Endothelial cell of umbilical vein (primary cell): ENCODE measurements around the gene DHX34. TPM values are rescaled to one million over a fixed set of nuclear protein-coding genes. Genes with fewer than 3 reads are reported as not detected.

ENCODE experiments used
- BruUV-seq: library from RNA; stranded (reverse); fragments of 400-500 nt; replicated peaks from 2 replicates; lab custom pipeline; 2021; lab: Mats Ljungman, UMichigan
- CTCF ChIA-PET: fragments of 300-600, 350-600 bp; sonication (Branson Sonifier 250); formaldehyde crosslinking; loops from one replicate; lab custom pipeline; 2021; ENCODE audit warnings: antibody characterized with exemption, inconsistent platforms; lab: Charles Lee
- POLR2A ChIA-PET: fragments of 300-600, 350-600 bp; sonication (Branson Sonifier 250); formaldehyde crosslinking; loops from one replicate; lab custom pipeline; 2021; ENCODE audit warnings: antibody characterized with exemption, inconsistent platforms; lab: Charles Lee
- DNase-seq: peaks from one replicate; pipeline ENCODE4 v3.0.0-alpha.2; 2011; ENCODE audit warnings: low read depth, low spot score
- FAIRE-seq: peaks from 2 replicates; lab custom pipeline; 2011; peaks lifted over from hg19 to GRCh38; lab: Jason Lieb, UNC
- H2AFZ ChIP-seq: 2 replicates; pipeline ENCODE4 v1.6.0; 2012; ENCODE audit warnings: low read depth, low read length, control low read depth, inconsistent platforms
- H3K27ac ChIP-seq: 2 replicates; pipeline ENCODE4 v1.5.1; 2011; ENCODE audit warnings: low read depth, mild to moderate bottlenecking, control low read depth, low read length, moderate library complexity; ENCODE audit not compliant: insufficient read depth
- H3K27me3 ChIP-seq, 2 experiments: 2 replicates each; pipeline versions ENCODE4 v1.6.0 to v1.6.1; 2011; ENCODE audit warnings: low read length in 2 of 2, mixed read lengths in 1 of 2; ENCODE audit not compliant: control insufficient read depth in 2 of 2, insufficient read depth in 2 of 2
- H3K36me3 ChIP-seq, 2 experiments: 2 replicates in 1 of 2; 3 replicates in 1 of 2; pipeline ENCODE4 v1.5.1; 2011; ENCODE audit warnings: low read length in 2 of 2, mild to moderate bottlenecking in 1 of 2, moderate library complexity in 1 of 2; ENCODE audit not compliant: control insufficient read depth in 2 of 2, insufficient read depth in 2 of 2; ENCODE audit errors: extremely low read depth in 1 of 2
- H3K4me1 ChIP-seq: 3 replicates; pipeline ENCODE4 v1.5.1; 2011; ENCODE audit warnings: mild to moderate bottlenecking, low read length; ENCODE audit not compliant: control insufficient read depth, insufficient read depth; ENCODE audit errors: extremely low read depth
- H3K4me2 ChIP-seq: 2 replicates; pipeline ENCODE4 v1.6.1; 2011; ENCODE audit warnings: low read length, control low read depth, mixed read lengths; ENCODE audit not compliant: insufficient read depth
- H3K4me3 ChIP-seq, 3 experiments: fragments of 200-600 bp in 1 of 3; sonication (generic), shearing (Covaris generic) in 1 of 3; replicated peaks in 1 of 3; 2 replicates each; pipeline ENCODE4 v1.5.1; 2011 to 2016; ENCODE audit warnings: control low read depth in 3 of 3, low read length in 3 of 3, mild to moderate bottlenecking in 2 of 3, inconsistent platforms in 1 of 3, low read depth in 1 of 3, moderate library complexity in 1 of 3; ENCODE audit not compliant: insufficient read depth in 1 of 3
- H3K79me2 ChIP-seq: 2 replicates; pipeline ENCODE4 v1.6.0; 2012; ENCODE audit warnings: low read length, inconsistent platforms; ENCODE audit not compliant: control insufficient read depth, insufficient read depth
- H3K9ac ChIP-seq: replicated peaks from 2 replicates; pipeline ENCODE3; 2011; ENCODE audit warnings: low read length, control low read depth; ENCODE audit not compliant: insufficient read depth; ENCODE audit errors: extremely low read depth
- H3K9me1 ChIP-seq: replicated peaks from 3 replicates; pipeline ENCODE4 v1.6.0; 2011; ENCODE audit warnings: mild to moderate bottlenecking, low read length; ENCODE audit not compliant: control insufficient read depth, insufficient read depth; ENCODE audit errors: extremely low read depth
- H3K9me3 ChIP-seq: replicated peaks from 2 replicates; pipeline ENCODE4 v1.5.1; 2012; ENCODE audit warnings: low read length, inconsistent platforms; ENCODE audit not compliant: control insufficient read depth, insufficient read depth
- H4K20me1 ChIP-seq: replicated peaks from 2 replicates; pipeline ENCODE3; 2011; ENCODE audit warnings: mild to moderate bottlenecking, low read length; ENCODE audit not compliant: control insufficient read depth, insufficient read depth; ENCODE audit errors: extremely low read depth
- EZH2 ChIP-seq: IDR thresholded peaks from 2 replicates; pipeline ENCODE4 v1.6.1; 2012; ENCODE audit warnings: borderline replicate concordance, low read depth, mild to moderate bottlenecking, moderate library complexity, low read length, inconsistent platforms; ENCODE audit not compliant: severe bottlenecking
- FOS ChIP-seq: IDR thresholded peaks from 2 replicates; pipeline ENCODE4 v1.6.1; 2011; ENCODE audit warnings: mild to moderate bottlenecking, low read length, moderate library complexity, borderline replicate concordance; ENCODE audit not compliant: insufficient read depth
- GATA2 ChIP-seq: IDR thresholded peaks from 2 replicates; pipeline ENCODE4 v1.7.0; 2011; ENCODE audit warnings: low read depth, mild to moderate bottlenecking, moderate library complexity, mixed read lengths, low read length; ENCODE audit not compliant: insufficient read length, insufficient read depth
- JUN ChIP-seq: IDR thresholded peaks from 2 replicates; pipeline ENCODE4 v1.6.1; 2011; ENCODE audit warnings: borderline replicate concordance, low read depth; ENCODE audit not compliant: insufficient read length, insufficient read depth
- MAX ChIP-seq: IDR thresholded peaks from 2 replicates; pipeline ENCODE4 v1.6.1; 2011; ENCODE audit not compliant: insufficient read depth, insufficient read length
- MYC ChIP-seq: IDR thresholded peaks from one replicate; pipeline ENCODE4 v1.6.1; 2011; ENCODE audit warnings: mild to moderate bottlenecking, low read depth, low read length
- POLR2A ChIP-seq: IDR thresholded peaks from 2 replicates; pipeline ENCODE4 v1.6.1; 2012; ENCODE audit warnings: low read depth, mild to moderate bottlenecking, control low read depth, low read length
- POLR2AphosphoS5 ChIP-seq: IDR thresholded peaks from 2 replicates; pipeline ENCODE4 v1.6.1; 2012; ENCODE audit warnings: low read depth, mild to moderate bottlenecking, control low read depth, low read length, moderate library complexity; ENCODE audit not compliant: insufficient read depth
- dilution Hi-C: fragments of 300-500 bp; cut with MboI; formaldehyde crosslinking; loops from one replicate; pipeline ENCODE4 v1.15.0; 2019; ENCODE audit warnings: low sequenced_read_pairs; ENCODE audit not compliant: extremely low pct_ligation_motif_present
- intact Hi-C: fragments of 100-400 bp; cut with micrococcal nuclease; formaldehyde crosslinking; loops from one replicate; pipeline ENCODE4 v1.10.0; 2022
- polyA plus RNA-seq, 4 experiments: library from polyadenylated mRNA; depleted of rRNA in 3 of 4; stranded (reverse) in 3 of 4; unstranded in 1 of 4; fragments of >200 nt; gene quantifications; 2 replicates each; pipeline versions ENCODE4 v1.2.1 to v1.2.3, GENCODE V29; 2011 to 2012; ENCODE audit warnings: missing spikeins in 1 of 4
- total RNA-seq: library from RNA; stranded (reverse); gene quantifications from 2 replicates; pipeline ENCODE4 v1.2.3, GENCODE V29; 2021
- TF ChIP-seq, protein P1 (sequence below), 2 donors: IDR thresholded peaks; 1 replicate in 1 of 2; 2 replicates in 1 of 2; pipeline ENCODE4 v1.5.1; 2011; ENCODE audit warnings: low read length in 2 of 2, mild to moderate bottlenecking in 2 of 2, moderate library complexity in 2 of 2, control low read depth in 1 of 2, inconsistent platforms in 1 of 2, low read depth in 1 of 2; ENCODE audit not compliant: insufficient read depth in 1 of 2; ENCODE audit errors: extremely low read depth in 1 of 2

Gene DHX34
- total and polyA plus RNA-seq, 2 donors (not counting 3 experiments of a cell fraction or from before 2014, with no cell fraction given): 12.8 to 20.7 TPM

DNA sequence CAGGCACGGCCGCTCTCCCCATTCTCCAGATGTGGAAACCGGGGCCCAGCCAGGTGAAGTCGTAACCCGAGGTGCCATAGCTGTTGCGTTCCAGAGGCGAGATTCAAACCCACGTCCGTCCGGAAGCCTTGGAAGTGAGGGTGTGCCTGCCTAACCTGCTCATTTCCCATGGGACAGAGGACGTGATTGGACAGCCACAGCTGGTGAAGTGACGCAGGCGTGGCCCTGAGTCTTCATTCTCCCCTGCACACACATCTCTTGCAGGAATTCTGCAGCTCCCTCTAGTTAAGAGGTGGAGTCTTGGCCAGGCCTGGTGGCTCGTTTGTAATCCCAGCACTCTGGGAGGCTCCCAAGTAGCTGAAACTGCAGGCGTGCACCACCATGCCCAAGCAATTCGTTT, 53.4 kb downstream of the DHX34 start:
- no TSS peak for BruUV-seq
- POLR2A ChIA-PET: no interaction called here

More for the DNA sequence above, 53.4 kb downstream of the DHX34 start:
- Histone ChIP-seq H3K36me3 (no peaks in the 10 kb centered on the region), H3K9me3 (no peaks in the 10 kb centered on the region), H3K27ac (no peak overlapping the region), H2AFZ (no peak overlapping the region), H3K9ac (no peak overlapping the region), H3K4me1 (no peaks in the 10 kb centered on the region), H3K4me3 (no peak overlapping the region), H3K79me2 (no peaks in the 10 kb centered on the region), H3K4me2 (no peak overlapping the region), H4K20me1 (no peaks in the 10 kb centered on the region), H3K9me1 (no peaks in the 10 kb centered on the region), H3K27me3 (peaks cover 5 to 6% of the 10 kb centered on the region in 2 experiments)
- CTCF ChIA-PET: interaction anchor here (4.5 kb wide), 1 partner anchor 11 kb away, joined by 22 read pairs; no protein-coding TSS in a partner anchor
- dilution Hi-C loops: no loop called here
- TF ChIP-seq MAX: no peak
- TF ChIP-seq, protein P1, sequence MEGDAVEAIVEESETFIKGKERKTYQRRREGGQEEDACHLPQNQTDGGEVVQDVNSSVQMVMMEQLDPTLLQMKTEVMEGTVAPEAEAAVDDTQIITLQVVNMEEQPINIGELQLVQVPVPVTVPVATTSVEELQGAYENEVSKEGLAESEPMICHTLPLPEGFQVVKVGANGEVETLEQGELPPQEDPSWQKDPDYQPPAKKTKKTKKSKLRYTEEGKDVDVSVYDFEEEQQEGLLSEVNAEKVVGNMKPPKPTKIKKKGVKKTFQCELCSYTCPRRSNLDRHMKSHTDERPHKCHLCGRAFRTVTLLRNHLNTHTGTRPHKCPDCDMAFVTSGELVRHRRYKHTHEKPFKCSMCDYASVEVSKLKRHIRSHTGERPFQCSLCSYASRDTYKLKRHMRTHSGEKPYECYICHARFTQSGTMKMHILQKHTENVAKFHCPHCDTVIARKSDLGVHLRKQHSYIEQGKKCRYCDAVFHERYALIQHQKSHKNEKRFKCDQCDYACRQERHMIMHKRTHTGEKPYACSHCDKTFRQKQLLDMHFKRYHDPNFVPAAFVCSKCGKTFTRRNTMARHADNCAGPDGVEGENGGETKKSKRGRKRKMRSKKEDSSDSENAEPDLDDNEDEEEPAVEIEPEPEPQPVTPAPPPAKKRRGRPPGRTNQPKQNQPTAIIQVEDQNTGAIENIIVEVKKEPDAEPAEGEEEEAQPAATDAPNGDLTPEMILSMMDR (IDR thresholded peaks at IDR 0.05; ENCODE audit: extremely low read depth in 1 of 2, insufficient read depth in 1 of 2, low read depth in 1 of 2, low read length in 2 of 2): no peak
- TF ChIP-seq POLR2A: no peak
- TF ChIP-seq MYC: no peak
- TF ChIP-seq POLR2AphosphoS5: no peak
- no peak for TF ChIP-seq FOS
- TF ChIP-seq JUN: no peak
- TF ChIP-seq GATA2: no peak
- TF ChIP-seq EZH2: no peak
- no peak for FAIRE-seq
- intact Hi-C loops: no loop called here
- DNase-seq: no peak
